ENCODE results near the gene ATP11C. TPM values are rescaled to one million over a fixed set of nuclear protein-coding genes. Genes with fewer than 3 reads are reported as not detected.

Gene ATP11C
- total and polyA plus RNA-seq, 12 donors = 3.3 to 29.9 (median 17.0) TPM

DNA sequence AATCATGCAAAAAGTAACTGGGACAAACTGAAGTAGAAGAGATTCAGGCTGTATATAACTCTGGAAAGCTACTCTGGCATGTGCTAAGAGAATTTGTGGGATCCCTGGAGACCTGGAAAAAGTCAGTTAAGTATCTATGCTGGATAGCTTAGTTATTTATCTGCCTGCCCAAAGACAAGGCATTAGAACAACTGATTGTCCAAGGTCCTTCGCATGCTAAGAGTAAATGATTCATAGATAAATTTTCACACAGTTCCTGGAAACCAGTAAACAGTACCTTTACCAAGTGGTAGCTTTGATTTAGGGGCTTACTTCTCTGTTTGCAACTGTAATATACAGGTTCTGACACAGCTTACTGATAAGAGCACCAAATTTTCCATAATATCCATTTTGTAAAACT, 104.8 kb downstream of the ATP11C start:
- intact Hi-C loops (cut with DNase I) = no loop called here
- H3K27me3 ChIP-seq = no peaks in the 10 kb centered on the region

DNA sequence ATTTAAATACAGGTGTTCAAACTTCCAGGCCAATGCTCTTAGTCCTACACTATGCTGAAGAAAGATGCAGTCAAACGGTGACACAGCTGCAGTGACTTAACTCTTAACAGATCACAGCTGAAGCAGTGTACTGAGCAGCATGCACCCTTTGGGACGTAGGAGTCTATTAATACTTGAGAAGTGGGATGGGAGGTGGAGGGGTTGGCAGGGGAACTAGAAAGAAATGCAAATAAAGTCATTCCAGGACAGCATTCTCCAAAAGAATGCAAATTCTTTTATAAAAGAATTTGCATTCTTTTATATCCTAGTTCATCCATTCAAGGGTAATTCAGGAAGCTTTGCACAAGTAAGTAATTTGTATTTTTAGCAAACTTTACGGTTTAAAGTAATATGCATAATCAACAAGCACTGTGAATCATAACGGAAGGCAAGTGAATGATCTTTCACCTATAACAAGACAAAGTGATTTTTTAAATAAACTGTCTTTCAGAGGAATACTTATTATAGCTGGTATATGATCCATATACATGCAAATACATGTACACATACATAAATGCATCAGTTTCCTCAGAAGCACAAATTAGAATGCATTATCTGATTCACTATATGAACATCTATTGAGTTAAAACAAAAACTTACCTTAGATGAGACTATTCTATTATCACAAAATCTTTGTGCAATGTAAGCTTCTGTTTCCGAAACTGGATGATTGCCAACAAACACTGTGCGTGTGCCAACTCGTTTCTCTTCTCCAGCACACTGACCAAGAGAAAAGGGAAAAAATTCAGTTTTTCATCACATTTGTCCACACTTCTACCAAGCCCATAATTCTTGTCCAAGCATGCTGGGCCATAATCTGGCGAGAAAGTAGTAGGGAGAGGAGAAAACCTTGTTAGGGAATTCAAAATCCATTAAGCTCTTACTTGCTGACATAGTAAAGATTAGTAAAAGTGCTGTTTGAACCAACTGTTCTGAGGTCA, 106.5 kb downstream of the ATP11C start:
- Histone ChIP-seq H3K4me3 (no peak overlapping the region), H3K27me3 (no peaks in the 10 kb centered on the region), H3K9me3 (replicated peaks in 1 of 3) (no peaks in the 10 kb centered on the region), H3K36me3 (replicated peaks in 1 of 2) (no peaks in the 10 kb centered on the region), H3K4me1 (replicated peaks in 1 of 2) (peaks cover 0 to 12% of the 10 kb centered on the region in 2 donors), H3K27ac (no peak overlapping the region)
- DNase-seq = peak in 5 of 7 donors; percentile 13 to 57 (median 37)
- 38 to 49% (median 43%) methylated on average over 8 of the region's 8 CpGs for WGBS, 4 donors
- intact Hi-C loops (cut with DNase I) = no loop called here
- no peak for TF ChIP-seq POLR2A (IDR thresholded peaks at IDR 0.05)
- TF ChIP-seq, protein P1, sequence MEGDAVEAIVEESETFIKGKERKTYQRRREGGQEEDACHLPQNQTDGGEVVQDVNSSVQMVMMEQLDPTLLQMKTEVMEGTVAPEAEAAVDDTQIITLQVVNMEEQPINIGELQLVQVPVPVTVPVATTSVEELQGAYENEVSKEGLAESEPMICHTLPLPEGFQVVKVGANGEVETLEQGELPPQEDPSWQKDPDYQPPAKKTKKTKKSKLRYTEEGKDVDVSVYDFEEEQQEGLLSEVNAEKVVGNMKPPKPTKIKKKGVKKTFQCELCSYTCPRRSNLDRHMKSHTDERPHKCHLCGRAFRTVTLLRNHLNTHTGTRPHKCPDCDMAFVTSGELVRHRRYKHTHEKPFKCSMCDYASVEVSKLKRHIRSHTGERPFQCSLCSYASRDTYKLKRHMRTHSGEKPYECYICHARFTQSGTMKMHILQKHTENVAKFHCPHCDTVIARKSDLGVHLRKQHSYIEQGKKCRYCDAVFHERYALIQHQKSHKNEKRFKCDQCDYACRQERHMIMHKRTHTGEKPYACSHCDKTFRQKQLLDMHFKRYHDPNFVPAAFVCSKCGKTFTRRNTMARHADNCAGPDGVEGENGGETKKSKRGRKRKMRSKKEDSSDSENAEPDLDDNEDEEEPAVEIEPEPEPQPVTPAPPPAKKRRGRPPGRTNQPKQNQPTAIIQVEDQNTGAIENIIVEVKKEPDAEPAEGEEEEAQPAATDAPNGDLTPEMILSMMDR (IDR thresholded peaks at IDR 0.05) = no peak

More for the DNA sequence above, 104.8 kb downstream of the ATP11C start:
- DNase-seq = no peak
- no peaks in the 10 kb centered on the region for H3K36me3 ChIP-seq (replicated peaks in 1 of 2)
- 32 to 70% (median 63%) methylated on average over 1 of the region's 1 CpG for WGBS, 4 donors
- no peak overlapping the region for H3K4me3 ChIP-seq
- H3K9me3 ChIP-seq (replicated peaks in 1 of 3) = no peaks in the 10 kb centered on the region
- TF ChIP-seq POLR2A (IDR thresholded peaks at IDR 0.05) = no peak
- TF ChIP-seq, protein P1 (IDR thresholded peaks at IDR 0.05) = no peak
- peaks cover 0 to 12% of the 10 kb centered on the region in 2 donors for H3K4me1 ChIP-seq (replicated peaks in 1 of 2)
- no peak overlapping the region for H3K27ac ChIP-seq

DNA sequence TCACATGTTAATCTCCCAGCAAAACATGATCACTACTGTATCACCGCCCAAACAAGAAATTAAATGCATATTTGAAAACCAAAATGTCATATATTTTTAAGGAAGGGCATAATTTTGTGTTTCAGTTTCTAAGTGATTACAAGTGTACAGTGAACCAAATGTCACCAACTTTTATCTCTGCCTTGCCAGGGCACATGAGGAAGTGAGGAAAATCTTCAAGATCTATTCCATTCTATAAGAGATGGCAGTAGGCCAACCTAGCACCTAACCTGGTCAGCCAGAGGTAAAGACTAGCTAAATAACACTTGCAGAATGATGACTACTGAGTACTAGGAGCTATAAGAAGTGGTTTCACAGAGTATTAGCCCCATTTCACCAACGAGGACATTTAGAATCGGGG, 107.2 kb downstream of the ATP11C start:
- H3K9me3 ChIP-seq (replicated peaks in 1 of 3) = no peaks in the 10 kb centered on the region
- WGBS, 4 donors = 74 to 93% (median 86%) methylated on average over 3 of the region's 3 CpGs

DNA sequence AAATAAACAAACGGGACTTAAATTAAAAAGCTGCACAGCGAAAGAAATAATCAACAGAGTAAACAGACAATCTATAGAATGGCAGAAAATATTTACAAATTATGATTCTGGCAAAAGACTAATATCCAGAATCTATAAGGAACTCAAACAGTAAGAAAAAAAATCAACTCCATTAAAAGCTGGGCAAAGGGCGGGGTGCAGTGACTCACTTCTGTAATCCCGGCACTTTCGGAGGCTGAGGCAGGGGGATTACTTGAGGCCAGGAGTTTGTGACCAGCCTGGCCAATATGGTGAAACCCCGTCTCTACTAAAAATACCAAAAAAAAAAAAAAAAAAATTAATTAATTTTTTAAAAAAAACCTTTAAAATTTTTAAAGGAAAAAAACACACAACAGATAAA, 109.0 kb downstream of the ATP11C start:
- Histone ChIP-seq H3K9me3 (replicated peaks in 1 of 3) (no peaks in the 10 kb centered on the region), H3K27ac (no peak overlapping the region), H3K36me3 (replicated peaks in 1 of 2) (no peaks in the 10 kb centered on the region), H3K4me1 (replicated peaks in 1 of 2) (peaks cover 0 to 8% of the 10 kb centered on the region in 2 donors), H3K4me3 (no peak overlapping the region), H3K27me3 (no peaks in the 10 kb centered on the region)
- DNase-seq = no peak
- 72 to 80% (median 76%) methylated on average over 6 of the region's 6 CpGs for WGBS, 4 donors
- no peak for TF ChIP-seq POLR2A (IDR thresholded peaks at IDR 0.05)
- TF ChIP-seq, protein P1 (IDR thresholded peaks at IDR 0.05) = no peak
- intact Hi-C loops (cut with DNase I) = no loop called here

More for the DNA sequence above, 107.2 kb downstream of the ATP11C start:
- intact Hi-C loops (cut with DNase I) = no loop called here
- no peak for DNase-seq
- peaks cover 0 to 8% of the 10 kb centered on the region in 2 donors for H3K4me1 ChIP-seq (replicated peaks in 1 of 2)
- no peak overlapping the region for H3K4me3 ChIP-seq
- TF ChIP-seq, protein P1 (IDR thresholded peaks at IDR 0.05) = no peak
- TF ChIP-seq POLR2A (IDR thresholded peaks at IDR 0.05) = no peak
- no peaks in the 10 kb centered on the region for H3K27me3 ChIP-seq
- H3K36me3 ChIP-seq (replicated peaks in 1 of 2) = no peaks in the 10 kb centered on the region
- H3K27ac ChIP-seq = no peak overlapping the region

All from adrenal gland (tissue), 12 donors.